GM21447 (cell line): ENCODE results near the gene MYL6.

Source experiments
- ATAC-seq: cut with Tn5 transposase; IDR thresholded peaks from one replicate; pipeline ENCODE4 v1.9.1; 2021; ENCODE audit not compliant: unreplicated experiment

The MYL6 gene

DNA sequence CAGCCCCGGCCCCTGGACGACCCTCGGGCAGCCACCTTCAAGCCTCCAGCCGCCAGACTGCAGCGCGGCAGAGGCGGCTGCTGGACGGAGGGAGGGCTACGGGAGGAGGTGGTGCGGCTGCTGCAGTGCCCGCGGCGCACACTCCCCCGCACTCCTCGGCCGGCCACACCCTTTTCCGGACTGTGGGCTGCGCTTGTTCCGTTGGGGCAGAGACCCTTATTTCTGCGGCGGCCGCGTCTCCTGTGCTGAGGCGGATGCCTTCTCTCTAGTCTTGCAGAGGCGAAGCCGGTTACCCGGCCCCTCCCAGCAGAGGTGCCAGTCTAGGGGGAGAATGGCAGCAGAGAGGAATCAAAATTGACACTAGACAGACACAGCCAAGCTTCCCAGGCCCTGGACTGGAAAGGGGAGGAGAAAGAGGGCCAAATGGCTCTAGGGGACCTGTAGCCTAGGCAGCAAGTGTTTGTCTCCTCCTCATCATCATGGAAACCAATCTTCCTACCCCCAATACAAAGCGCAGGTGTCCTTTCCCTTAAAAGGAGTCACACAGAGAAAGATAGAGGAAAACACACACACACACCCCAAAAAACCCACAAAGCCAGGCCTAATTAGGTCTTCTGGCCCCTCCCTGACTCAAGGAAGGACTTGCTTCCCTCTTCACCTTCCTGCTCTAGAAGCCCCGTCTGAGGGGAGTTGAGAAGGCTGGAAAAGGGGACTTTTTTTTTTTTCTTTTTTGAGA is 28.8 kb upstream of the MYL6 start:
- no peak for ATAC-seq

DNA sequence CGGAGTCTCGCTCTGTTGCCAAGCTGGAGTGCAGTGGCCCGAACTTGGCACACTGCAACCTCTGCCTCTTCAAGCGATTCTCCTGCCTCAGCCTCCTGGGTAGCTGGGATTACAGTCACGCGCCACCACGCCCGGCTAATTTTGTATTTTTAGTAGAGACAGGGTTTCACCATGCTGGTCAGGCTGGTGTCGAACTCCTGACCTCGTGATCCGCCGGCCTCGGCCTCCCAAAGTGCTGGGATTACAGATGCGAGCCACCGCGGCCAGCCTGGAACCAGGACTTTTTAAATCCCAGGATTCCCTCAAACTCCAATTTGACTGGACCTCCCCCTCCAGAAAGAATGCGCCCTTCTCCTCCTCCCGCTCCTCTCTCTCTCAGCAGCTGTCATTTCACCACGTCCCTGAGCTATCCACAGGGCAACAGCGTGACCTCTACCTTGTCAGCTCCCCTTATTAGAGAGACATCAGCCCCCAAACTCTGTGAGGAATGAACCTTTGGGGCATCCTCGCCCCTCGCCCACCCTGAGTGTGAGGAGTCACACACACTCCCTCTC is 28.1 kb upstream of the MYL6 start:
- no peak for ATAC-seq

DNA sequence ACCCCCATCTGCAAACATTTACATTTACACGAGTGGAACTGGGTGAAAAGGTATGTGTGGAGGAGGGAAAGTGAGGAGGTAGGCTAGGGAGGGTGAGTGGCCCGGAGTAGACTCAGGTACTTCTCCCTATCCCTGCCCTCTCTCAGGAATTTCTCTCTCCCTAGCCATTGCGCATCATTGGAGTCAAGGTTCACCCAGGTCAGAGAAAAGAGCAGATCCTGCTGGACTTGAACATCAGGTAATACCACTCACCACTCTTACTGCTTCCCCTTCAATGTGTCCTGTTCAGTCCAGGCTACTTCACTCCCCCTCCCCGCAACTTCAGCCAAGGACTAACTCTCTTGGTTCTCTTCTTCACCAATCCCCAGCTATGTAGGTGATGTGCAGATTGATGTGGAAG is 27.3 kb upstream of the MYL6 start:
- no peak for ATAC-seq

DNA sequence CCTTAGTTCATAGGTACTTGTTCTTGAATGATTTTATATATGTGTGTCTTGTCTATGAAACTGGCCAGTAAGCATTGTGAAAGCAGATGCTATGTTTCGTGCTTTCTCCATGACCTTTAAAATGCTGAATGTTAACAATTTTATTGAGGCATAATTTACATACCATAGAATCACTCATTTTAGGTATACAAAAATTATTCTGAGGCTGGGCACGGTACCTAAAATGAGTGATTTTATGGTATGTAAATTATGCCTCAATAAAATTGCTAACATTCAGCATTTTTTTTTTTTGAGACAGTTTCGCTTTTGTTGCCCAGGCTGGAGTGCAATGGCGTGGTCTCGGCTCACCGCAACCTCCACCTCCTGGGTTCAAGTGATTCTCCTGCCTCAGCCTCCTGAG is 23.3 kb upstream of the MYL6 start:
- ATAC-seq = no peak

DNA sequence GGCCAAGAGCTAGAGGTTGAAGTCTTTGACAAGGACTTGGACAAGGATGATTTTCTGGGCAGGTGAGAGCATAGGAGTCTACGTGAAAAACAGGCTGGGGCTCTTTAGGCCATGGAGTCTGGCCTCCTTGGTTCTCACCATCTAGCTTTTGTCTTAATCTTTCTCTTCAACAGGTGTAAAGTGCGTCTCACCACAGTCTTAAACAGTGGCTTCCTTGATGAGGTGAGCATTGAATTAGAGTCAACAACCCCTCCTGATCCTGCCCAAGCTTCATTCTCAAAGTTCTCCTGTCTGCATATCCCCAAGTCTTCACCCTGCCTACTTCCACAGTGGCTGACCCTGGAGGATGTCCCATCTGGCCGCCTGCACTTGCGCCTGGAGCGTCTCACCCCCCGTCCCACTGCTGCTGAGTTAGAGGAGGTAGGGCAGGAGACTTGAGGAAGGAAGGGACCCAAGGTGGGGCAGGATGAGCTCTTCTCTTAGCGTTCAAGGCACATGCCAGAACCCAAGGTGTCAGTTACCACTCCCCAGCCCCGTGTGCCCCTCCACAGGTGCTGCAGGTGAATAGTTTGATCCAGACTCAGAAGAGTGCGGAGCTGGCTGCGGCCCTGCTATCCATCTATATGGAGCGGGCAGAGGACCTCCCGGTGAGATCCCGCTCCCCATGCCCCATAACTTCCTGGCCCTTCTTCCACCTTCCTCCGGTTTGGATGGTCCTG is 20.1 kb upstream of the MYL6 start:
- no peak for ATAC-seq

DNA sequence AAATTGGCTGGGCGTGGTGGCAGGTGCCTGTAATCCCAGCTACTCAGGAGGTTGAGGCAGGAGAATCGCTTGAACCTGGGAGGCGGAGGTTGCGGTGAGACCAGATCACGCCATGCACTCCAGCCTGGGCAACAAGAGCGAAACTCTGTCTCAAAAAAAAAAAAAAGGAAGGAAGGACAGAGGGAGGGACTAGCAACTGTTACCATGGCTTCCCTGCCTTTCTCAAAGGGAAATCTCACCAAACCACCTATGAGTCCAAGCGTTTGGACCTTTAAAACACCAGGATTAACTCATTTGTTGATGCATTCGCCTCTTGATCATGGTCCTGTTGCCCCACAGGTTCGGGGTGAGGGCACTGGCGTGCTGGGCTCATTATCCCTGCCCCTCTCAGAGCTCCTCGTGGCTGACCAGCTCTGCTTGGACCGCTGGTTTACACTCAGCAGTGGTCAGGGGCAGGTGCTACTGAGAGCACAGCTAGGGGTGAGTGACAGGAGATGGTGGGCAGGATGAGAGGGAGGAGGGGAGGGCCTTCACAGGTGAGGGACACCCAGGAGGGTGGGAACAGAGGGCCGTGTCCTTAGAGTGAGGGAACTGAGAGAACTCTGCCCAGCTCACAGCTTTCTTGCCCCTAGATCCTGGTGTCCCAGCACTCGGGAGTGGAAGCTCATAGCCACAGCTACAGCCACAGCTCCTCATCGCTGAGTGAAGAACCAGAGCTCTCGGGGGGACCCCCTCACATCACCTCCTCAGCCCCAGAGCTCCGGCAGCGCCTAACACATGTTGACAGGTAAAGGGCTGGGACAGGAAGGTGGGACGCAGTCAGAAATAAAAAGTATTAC is 16.0 kb upstream of the MYL6 start:
- no peak for ATAC-seq

DNA sequence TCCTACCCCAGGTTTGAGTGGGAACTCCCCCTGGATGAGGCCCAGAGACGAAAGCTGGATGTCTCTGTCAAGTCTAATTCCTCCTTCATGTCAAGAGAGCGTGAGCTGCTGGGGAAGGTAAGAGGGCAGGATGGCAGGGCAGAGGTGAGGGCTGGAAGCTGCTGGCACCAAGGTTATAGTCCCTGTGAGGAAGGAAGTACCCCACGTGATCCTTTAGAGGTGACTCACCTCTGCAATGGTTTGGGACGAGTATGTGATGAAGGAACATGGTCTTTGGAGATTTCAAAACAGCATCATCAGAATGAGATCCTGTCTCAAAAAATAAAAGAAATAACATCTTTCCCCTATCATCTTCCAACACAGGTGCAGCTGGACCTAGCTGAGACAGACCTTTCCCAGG is 14.9 kb upstream of the MYL6 start:
- no peak for ATAC-seq

DNA sequence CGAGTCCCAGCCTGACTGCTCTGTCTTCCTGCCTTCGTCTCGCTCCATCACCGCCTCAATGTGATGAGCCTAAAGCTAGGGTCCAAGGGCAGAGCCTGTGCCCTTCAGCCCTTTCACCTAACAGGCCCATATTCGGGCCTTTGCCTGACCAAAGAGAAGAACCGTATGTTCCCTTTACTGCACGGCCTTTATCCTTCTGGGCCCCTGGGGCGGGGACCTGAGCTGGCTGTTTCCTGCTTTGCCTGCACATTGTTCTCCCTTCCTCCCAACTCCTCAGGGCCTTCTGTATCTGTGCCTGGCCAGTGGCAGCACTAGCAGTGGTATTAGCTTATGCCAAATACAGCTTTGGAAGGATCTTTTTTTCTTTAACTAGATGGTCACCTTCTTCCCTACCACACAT is 14.3 kb upstream of the MYL6 start:
- ATAC-seq = no peak

DNA sequence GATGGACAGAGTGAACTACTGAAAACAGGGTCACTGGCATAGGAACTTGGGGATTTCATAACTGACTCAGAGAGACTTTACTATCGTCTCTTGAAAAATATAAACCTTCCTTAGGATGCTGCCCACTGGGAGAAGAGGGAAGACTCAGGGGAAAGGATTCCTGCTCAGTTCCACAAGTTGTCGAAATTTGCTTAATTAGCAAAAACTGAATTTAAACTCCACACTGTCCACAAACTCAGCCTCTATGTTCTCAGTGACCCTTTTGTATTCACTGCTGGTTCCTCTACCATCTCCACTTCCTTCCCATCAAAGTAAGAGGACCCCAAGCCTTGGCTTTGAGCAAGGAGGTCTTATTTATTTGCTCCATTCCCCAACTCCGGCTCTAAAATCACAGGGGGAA is 12.9 kb upstream of the MYL6 start:
- ATAC-seq = no peak

DNA sequence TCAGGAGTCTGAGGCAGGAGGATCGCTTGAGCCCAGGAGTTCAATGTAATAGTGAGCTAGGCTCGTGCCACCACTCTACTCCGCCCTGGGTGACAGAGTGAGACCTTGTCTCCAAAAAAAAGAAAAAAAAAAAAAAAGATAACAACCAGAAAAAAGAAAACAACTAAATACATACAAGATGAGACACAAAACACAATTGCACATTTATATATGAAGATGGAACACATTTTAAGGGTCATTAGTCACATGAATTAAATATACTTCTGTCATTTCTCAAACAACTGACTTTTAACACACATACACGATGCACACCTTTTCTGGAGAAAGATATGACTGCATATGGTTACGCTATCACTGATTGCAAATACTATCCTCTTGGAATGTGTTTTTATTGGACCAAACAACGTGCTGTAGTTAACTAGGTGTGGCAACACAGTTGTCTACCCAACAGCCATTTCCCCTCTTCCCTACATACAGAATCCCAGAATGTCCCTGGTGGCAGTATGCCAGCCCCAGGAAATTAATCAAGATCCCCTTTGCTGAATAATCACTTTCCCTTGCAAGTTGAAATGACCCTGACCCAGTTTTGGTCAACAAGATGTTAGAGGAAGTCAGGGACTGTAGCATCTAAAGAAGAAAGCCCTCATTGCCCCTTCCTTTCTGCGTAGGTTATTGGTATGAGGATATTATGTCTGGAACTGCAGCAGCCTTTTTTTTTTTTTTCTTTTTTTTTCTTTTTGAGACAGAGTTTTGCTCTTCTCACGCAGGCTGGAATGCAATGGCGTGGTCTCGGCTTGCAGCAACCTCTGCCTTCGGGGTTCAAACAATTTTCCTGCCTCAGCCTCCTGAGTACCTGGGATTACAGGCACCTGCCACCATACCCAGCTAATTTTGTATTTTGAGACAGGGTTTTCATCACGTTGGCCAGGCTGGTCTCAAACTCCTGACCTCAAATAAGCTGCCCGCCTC is 11.4 kb upstream of the MYL6 start:
- no peak for ATAC-seq

DNA sequence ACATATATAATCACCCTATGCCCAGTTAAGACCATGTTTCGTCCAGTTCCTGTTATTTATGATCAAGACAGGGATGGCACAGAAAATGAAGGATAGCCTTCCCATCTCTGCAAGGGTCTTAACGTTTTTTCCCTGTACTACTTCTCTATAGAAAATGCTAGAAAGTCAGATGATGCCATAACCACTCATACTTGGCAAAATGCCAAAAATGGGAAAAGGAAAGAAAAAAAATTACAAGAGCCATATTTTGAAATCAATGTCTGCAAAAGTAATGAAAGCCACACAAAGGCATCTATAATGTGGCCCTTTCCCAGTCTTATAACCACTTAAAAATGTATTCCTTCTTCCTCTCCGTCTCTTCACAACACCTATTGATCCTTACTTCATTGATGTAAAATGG is 7.6 kb upstream of the MYL6 start:
- ATAC-seq = no peak

DNA sequence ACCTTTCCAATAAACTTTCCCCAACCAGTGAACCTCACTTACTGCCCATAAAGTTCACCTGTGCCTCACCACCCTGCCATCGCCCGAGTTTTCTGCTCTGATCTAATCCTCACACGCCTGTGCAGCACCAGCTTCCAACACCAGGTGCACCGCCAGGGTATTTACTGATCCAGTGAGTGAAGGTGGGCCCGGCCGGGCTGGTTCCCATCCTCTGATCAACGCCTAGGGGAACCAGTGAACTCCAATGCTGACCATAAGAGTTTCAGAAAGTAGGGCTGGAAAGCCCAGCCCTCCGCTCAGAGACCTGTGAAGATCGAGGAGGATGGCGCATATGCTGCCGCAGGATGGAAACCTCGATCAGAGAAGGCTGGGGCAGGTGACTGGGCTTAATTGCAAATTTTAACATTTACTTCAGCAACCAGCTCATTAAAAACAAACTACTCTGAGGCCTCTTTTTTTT is 6.5 kb upstream of the MYL6 start:
- ATAC-seq = peak; percentile 45

DNA sequence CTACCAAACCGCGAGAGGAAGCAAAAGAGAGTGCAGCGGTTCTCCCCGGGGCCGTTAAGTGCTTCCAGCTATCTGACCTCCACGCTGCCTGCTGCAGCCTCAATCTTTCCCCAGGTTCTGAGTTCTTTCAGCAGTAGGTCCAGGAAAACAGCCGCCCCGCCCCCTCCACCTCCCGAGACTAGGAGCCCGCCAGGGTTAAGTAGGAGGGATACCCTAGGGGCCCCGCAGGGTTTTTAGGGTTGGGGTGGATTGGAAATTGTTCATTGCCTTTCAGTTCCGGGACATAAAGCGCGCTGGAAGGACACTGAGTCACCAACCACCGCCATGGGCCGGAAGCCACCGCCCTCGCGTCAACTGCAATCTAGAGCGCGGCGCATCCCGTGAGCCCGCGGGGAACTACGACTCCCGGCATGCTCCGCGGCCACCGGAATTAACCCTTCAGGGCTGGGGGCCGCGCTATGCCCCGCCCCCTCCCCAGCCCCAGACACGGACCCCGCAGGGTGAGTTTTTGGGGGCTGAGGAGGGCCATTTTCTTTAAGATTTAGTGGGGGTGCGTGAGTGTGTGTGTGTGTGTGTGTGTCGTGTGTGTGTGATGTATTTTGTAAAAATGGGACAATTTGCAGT is 5.9 kb upstream of the MYL6 start, which contains the start of gene MYL6B:
Gene MYL6B (plus strand): TSS at position 456 of the 624 bp plus-strand sequence. CDS start 1,332 bp downstream, outside the sequence.
- peak; percentile 84 for ATAC-seq

DNA sequence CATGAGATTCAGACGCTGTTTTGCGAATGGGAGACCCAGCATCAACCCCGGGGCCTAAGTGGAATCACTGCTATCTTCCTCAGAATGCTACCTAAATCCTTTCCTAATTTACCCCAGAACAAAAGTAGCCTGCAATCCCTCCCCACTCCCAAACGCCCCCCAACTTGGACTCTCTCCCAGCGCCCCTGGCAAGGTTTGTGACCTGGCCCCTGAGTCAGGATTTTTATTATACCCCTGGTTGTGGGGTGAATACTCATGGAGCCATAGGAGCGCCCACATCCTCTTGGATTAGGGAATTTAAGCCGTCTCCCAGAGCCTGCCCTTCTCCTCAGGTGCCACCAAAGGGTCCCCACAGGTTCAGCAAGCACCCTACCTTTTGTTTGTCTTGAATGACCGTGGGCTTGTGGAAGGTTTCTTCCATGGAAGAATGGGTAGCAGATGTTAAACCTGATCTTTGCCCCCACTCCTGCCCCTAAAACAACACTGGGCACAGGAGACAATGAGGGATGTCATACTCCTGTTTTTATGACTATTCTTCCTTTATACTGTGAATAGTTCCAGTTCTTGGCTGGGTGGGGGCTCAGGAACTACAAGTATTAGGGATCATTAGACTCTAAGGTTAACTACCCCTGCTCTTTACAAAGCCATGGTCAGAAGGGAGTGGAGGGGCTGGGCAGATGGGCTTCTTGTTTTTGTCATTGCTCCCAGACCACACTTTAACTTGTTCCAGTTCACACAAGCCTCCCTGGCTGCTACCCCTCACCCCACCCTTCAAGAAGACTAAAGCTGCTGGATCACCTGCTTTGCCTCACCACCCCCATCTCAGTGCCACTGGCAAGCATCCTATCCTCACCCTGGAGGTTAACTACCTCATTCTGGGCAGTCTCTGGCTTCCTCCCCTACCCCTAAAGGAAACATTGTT is 5.1 kb upstream of the MYL6 start:
- no peak for ATAC-seq

DNA sequence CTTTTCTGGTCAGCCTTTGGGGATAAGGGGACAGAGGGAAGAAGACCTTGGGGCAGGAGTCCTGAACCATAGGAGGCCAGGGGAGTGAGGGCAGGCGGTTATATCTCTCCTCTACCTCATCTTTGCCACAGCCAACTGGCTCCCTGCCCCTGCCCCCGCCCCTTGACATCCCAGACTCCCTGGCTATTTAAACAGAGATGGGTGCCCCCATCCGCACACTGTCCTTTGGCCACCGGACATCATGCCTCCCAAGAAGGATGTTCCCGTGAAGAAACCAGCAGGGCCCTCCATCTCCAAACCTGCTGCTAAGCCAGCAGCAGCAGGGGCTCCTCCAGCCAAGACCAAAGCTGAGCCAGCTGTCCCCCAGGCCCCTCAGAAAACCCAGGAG is 4.5 kb upstream of the MYL6 start:
- no peak for ATAC-seq

DNA sequence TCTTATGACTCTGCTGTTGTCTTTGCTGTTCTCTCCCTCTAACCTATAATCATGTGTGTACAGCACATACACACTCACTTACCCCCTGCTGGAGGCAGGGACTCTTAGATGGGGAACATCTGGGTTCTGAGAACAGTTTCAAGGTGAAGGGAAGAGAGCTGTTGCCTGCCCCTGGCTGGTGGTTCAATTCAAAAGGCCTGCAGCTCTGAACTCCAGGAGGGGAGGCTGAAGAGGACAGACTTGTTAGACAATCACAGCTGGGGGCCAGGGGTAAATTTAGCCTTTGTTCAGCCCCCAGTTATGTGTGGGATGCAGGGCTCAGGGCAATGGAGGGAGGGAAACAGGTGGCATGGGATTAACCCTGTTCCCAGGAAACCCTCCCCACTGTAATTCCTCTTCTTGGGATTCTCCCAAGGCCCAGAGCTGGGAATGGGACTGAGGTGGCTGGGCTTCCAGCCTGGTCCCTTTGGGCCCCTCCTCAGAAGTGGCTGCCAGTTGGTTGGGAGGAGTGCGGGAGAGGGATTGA is 3.9 kb upstream of the MYL6 start:
- no peak for ATAC-seq

DNA sequence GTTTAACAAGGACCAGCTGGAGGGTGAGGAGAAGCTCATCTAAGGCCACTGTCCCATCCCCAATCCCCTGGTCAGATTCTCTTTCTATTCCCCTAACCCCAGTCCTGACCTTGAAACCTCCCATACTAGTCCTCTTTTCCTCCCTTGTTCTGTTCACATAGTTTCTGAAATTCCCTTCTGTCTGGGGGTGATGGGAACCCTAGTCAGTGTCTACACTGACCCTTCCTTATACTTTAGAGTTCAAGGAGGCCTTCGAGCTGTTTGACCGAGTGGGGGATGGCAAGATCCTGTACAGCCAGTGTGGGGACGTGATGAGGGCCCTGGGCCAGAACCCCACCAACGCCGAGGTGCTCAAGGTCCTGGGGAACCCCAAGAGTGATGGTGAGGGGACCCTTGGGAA is 3.3 kb upstream of the MYL6 start:
- ATAC-seq = no peak

DNA sequence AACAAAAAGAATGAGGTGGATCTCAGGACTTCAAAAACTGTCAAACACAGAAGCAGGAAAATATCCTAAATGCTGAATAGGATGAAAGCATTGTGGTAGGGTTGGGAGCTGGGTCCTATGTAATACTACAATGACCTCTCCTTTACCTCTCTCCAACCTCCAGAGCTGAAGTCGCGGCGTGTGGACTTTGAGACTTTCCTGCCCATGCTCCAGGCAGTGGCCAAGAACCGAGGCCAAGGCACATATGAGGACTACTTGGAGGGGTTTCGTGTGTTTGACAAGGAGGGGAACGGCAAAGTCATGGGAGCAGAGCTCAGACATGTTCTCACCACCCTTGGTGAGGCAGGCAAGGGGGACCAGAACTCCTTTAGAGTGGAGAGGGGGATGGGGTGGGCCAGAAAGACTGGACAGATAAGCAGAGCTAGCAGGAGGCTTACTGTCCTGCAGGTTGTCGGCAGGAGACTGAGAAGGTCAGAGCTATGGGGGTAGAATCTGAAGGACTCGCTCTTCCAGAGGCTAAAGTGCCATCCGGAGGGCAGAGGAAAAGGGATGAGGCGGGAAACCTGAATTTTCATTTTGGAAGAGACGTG is 2.8 kb upstream of the MYL6 start:
- no peak for ATAC-seq
